Right cardiac atrium (tissue), 5 donors: ENCODE results near the gene SRGAP2C. TPM values are rescaled to one million over a fixed set of nuclear protein-coding genes. Genes with fewer than 3 reads are reported as not detected.
"Not testable (repeated sequence)": the region's sequence is repeated elsewhere in the genome, so short reads cannot be mapped to it uniquely, and the experiment has no call there.

Experiments used
- ATAC-seq, 2 donors: fragments of 200-7000 bp; cut with Tn5 transposase; one replicate each; pipeline versions ENCODE4 v1.8.0 to v1.9.1; 2020; ENCODE audit warnings: moderate library complexity in 2 of 2, mild to moderate bottlenecking in 1 of 2
- DNase-seq, 3 donors: peaks; one replicate each; pipeline ENCODE4 v3.0.0-alpha.2; 2020
- H3K27ac ChIP-seq: one replicate; pipeline ENCODE4 v1.5.1; 2013; ENCODE audit warnings: mild to moderate bottlenecking, low read length, control low read depth, moderate library complexity
- H3K27me3 ChIP-seq: one replicate; pipeline ENCODE4 v1.6.1; 2013; ENCODE audit not compliant: control insufficient read depth, insufficient read depth
- H3K4me1 ChIP-seq: one replicate; pipeline ENCODE4 v1.6.1; 2013; ENCODE audit warnings: low read length; ENCODE audit not compliant: control insufficient read depth, insufficient read depth
- H3K4me3 ChIP-seq: one replicate; pipeline ENCODE4 v1.5.1; 2013; ENCODE audit warnings: low read length, control low read depth
- H3K9me3 ChIP-seq: one replicate; pipeline ENCODE4 v1.6.1; 2013; ENCODE audit warnings: low read length; ENCODE audit not compliant: control insufficient read depth
- WGBS: extraction: QIAGEN DNeasy Blood & Tissue Kit; methylation state at CpG from one replicate; pipeline ENCODE4 v1.1.7; 2013; 5-methylcytosine and 5-hydroxymethylcytosine counted together
- intact Hi-C, 4 donors: fragments of 100-400 bp; cut with DNase I; formaldehyde crosslinking; loops; one replicate each; pipeline versions ENCODE4 v1.11.0 to v1.14.0; 2022 to 2023
- polyA plus RNA-seq: library from polyadenylated mRNA; stranded (reverse); fragments of 200-250 nt; gene quantifications from one replicate; pipeline ENCODE4 v1.2.3, GENCODE V29; 2013
- total RNA-seq, 4 donors: library from RNA; stranded (reverse); fragmentation: NEBNext Ultra II Directional; extraction: Animal tissue kit (Norgen Biotek cat#: 25700); gene quantifications; one replicate each; pipeline ENCODE4 v1.2.1, GENCODE V29; 2021
- donor health status: healthy with polysubstance abuse.
- donor health status: DM: no; HTN: yes; CAD: no.
- donor health status: DM: no; HTN: no; CAD: no.
- donor health status: DM: no; HTN: yes; CAD: no; lungs with severe emphysema.
- donor health status: DM: yes; HTN: yes; CAD: no.

The SRGAP2C gene
- total and polyA plus RNA-seq, 5 donors, result 6.2 to 28.8 (median 23.6) TPM

DNA sequence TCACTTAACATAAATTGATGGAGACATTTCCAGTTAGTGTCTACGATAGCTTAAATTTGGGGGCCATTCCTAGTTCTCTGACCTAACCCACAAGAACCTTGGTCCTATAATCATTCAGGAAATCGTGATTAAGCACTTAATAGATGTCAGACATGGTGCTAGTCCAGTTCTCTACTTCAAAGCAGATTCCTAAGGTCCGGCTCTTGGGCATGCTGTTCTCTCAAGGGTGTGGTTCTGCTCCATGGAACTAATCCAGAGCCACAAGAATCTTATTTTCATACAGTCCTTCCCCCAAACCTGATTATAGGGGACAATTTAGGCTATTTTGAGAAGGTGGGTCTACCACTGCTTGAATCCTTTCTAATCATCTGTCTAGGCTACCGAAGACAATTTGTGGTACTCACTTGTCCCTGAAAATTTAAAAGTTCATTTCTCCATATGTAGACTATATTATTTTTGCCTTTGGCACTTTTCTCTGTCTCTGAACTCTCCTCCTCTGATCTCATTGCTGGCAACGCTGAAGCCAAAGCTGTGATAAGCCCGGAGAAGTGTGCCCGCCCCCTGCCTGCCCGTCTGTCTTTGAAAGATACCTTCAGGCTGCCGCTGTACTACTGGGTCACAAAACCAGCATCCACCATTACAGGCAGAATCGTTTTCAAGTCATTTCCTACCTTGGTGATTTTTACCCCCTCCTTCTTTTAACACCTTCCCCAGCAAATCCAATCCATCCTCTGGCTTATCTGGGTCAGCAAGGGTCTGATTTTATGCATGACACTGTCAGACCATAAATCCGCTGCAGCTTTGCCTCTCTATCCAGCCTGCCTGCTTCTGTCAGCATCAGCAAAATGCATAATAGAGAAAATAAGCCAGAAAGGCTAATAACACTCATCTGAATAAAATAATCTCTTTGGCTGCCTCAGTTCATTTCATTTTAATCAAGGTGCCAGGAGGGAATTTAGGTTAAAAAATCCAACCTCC is 133.0 kb downstream of the SRGAP2C start:
- H3K9me3 ChIP-seq, intact Hi-C loops, H3K4me3 ChIP-seq, H3K4me1 ChIP-seq, H3K27ac ChIP-seq, H3K27me3 ChIP-seq: not testable (repeated sequence)
- ATAC-seq (peak; percentile 41 to 81), DNase-seq (peak in 2 of 3 donors; percentile 29 to 75)
- WGBS, result 53% methylated on average over 4 of the region's 11 CpGs

DNA sequence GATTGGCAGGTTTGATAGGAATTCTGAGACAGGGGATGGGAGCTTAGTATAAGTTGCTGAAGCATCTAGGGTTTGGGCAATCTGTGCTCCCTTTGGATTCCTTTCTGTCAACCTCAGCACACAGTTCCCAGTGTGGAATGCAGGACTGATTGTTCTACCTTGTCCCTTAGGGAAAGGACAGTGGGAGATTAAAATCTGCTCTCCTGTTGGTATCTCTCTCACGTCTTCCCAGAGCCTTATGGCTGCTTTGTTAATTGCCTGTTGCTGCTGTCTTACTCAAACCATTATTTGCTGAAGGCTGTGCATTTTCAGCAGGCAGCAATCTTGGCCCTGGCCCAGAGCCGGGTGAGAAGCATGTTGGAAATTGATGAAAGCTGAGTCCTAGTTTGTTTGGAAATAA is 133.9 kb downstream of the SRGAP2C start:
- H3K9me3 ChIP-seq, H3K27ac ChIP-seq, H3K4me3 ChIP-seq, ATAC-seq, H3K27me3 ChIP-seq, DNase-seq, H3K4me1 ChIP-seq, intact Hi-C loops: not testable (repeated sequence)
- WGBS, result 0% methylated on average over 1 of the region's 2 CpGs

- not testable (repeated sequence) for H3K4me1 ChIP-seq, ATAC-seq
Observed at GRCh38 chr1:121321660-121322059, 136.9 kb downstream of the SRGAP2C start.

GRCh38 chr1:121324726-121325125 is 140.0 kb downstream of the SRGAP2C start:
- intact Hi-C loops, result not testable (repeated sequence)

More at GRCh38 chr1:121321660-121322059, 136.9 kb downstream of the SRGAP2C start:
- H3K4me3 ChIP-seq, DNase-seq, H3K9me3 ChIP-seq, H3K27me3 ChIP-seq, intact Hi-C loops, H3K27ac ChIP-seq: not testable (repeated sequence)
- WGBS, result no CpG with 5 or more reads among the region's 1 CpG

DNA sequence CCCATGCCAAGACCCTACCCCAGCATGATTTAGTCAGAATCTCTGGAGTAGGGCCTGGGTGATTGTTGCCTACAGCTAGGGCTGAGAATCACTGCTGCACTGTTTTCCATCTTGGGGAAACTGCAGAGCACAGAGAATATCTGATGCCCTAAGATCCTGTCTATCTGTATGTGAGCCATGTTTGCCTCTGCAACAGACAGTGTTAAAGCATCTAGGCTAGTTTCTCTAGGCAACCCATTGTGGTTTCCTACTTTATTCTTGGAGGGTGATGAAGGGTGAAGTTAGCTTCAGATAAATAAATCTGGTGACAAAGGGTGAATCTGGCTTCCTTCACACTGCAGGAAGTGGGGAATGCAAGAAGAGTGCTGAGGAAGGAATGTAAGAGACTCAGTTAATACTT is 147.4 kb downstream of the SRGAP2C start:
- H3K9me3 ChIP-seq, H3K4me1 ChIP-seq, H3K27me3 ChIP-seq, DNase-seq, H3K4me3 ChIP-seq, H3K27ac ChIP-seq, intact Hi-C loops, ATAC-seq: not testable (repeated sequence)

More at GRCh38 chr1:121324726-121325125, 140.0 kb downstream of the SRGAP2C start:
- not testable (repeated sequence) for H3K9me3 ChIP-seq, DNase-seq, H3K27me3 ChIP-seq, H3K4me3 ChIP-seq, H3K27ac ChIP-seq, H3K4me1 ChIP-seq
- peak in 1 of 2 donors; percentile 67 for ATAC-seq

- H3K27ac ChIP-seq, H3K4me1 ChIP-seq, H3K27me3 ChIP-seq, DNase-seq, intact Hi-C loops, H3K9me3 ChIP-seq, H3K4me3 ChIP-seq: not testable (repeated sequence)
- peak; percentile 54 to 64 for ATAC-seq
- WGBS, result no CpG with 5 or more reads among the region's 8 CpGs
Observed at GRCh38 chr1:121332599-121333562, 148.1 kb downstream of the SRGAP2C start.

DNA sequence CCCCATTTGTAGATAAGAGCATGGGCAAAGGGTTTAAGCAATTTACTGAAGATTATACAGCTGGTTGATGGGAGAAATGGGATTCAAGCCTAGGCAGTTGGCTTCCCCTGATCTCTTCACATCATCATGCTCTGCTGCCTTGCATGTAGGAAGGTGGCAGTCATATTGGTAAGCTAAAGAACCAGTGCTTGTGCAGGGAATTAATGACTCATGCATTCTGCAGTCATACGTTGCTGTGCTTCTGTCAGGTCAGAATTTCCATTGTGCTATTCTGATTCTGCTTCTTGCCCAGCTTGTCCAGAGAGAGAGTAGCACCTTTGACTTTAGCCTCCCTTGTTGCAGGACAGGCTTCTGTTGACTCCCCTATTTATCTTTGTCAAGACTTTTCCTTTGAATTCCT is 153.2 kb downstream of the SRGAP2C start:
- H3K4me1 ChIP-seq, intact Hi-C loops, DNase-seq, H3K9me3 ChIP-seq, H3K4me3 ChIP-seq, H3K27me3 ChIP-seq, H3K27ac ChIP-seq: not testable (repeated sequence)
- WGBS, result no CpG with 5 or more reads among the region's 1 CpG
- ATAC-seq, result peak in 1 of 2 donors; percentile 72

- H3K4me1 ChIP-seq, H3K27me3 ChIP-seq, H3K4me3 ChIP-seq, DNase-seq, intact Hi-C loops, ATAC-seq, H3K9me3 ChIP-seq, H3K27ac ChIP-seq: not testable (repeated sequence)
- no CpG with 5 or more reads among the region's 2 CpGs for WGBS
Observed at GRCh38 chr1:121339611-121340010, 154.8 kb downstream of the SRGAP2C start.

DNA sequence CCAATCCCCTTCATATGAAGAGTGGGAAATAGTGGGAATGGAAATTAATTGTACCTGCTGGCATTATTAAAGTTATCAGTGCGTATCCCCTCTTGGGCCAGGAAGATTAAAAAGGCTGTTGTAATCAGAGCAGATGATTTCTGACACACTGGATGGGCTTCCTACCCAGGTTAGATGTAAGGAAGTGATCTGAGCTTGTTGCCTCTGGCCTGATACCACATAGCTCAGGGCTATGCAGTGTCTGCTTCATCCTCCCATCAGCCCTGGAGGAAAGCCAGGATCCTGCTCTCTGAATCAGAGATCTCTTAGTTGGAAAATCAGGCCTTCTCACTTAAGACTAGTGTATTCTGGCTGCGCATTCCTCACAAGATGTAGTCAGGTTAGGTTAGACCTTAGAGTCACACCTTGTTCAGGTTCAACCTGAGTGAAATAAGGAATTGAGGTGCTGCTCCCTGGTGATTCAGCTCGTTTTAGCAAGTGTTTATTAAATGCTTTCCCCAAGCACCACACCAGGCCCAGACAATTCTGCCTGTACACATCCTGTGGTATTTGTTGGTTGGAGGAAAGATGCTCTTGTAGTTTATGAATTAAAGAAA is 158.6 kb downstream of the SRGAP2C start:
- ATAC-seq, H3K9me3 ChIP-seq, H3K27ac ChIP-seq, H3K4me3 ChIP-seq, DNase-seq, intact Hi-C loops, H3K4me1 ChIP-seq, H3K27me3 ChIP-seq: not testable (repeated sequence)
- WGBS, result 100% methylated on average over 1 of the region's 3 CpGs

DNA sequence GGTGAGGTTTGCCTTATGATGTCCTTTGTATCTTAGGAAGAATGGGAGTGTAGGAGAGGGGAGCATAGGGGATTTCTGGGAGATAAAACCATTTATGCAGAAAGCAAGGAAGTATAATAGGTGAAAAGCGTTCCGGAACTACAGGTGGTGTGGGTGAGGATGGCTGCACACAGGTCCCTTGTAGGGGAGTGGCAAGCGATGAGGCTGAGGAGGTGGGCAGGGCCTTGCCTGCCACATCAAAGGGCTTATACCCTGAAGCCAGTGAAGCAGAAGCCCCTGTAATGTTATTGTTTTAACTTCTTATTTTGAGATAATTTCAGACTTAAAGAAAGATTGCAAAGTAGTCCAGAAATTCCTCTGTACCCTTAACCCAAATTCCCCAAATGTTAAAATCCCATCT is 159.6 kb downstream of the SRGAP2C start:
- intact Hi-C loops, H3K4me3 ChIP-seq, H3K9me3 ChIP-seq, H3K27me3 ChIP-seq, ATAC-seq, DNase-seq, H3K27ac ChIP-seq, H3K4me1 ChIP-seq: not testable (repeated sequence)
- WGBS, result no CpG with 5 or more reads among the region's 3 CpGs
